A549 (cell line): ENCODE results near the gene CTCF.

ENCODE experiments used
- BHLHE40 ChIP-seq: IDR thresholded peaks from 2 replicates; pipeline ENCODE4 v1.6.1; 2012; ENCODE audit warnings: low read depth, low read length, inconsistent platforms
- CTCF ChIP-seq: fragments of >200 bp; sonication (Bioruptor Twin); formaldehyde crosslinking; IDR thresholded peaks from 3 replicates; pipeline ENCODE4 v1.5.1; 2016
- EP300 ChIP-seq, 2 experiments: fragments of >200 bp; sonication (Bioruptor Twin); formaldehyde crosslinking; IDR thresholded peaks; 2 replicates in 1 of 2; 3 replicates in 1 of 2; pipeline ENCODE4 v1.6.1; 2016 to 2017
- ESRRA ChIP-seq: fragments of 150-350 bp; IDR thresholded peaks from 2 replicates; pipeline ENCODE4 v1.6.1; 2014; ENCODE audit warnings: mild to moderate bottlenecking, low read length, borderline replicate concordance
- MYC ChIP-seq: IDR thresholded peaks from 2 replicates; pipeline ENCODE4 v1.6.1; 2012; ENCODE audit warnings: mild to moderate bottlenecking, inconsistent platforms, low read length, improper control_type of control experiment, borderline replicate concordance
- RAD21 ChIP-seq, 2 experiments: fragments of >200 bp in 1 of 2; sonication (Bioruptor Twin) in 1 of 2; formaldehyde crosslinking in 1 of 2; IDR thresholded peaks in 1 of 2; conservative IDR thresholded peaks in 1 of 2; 2 replicates in 1 of 2; 3 replicates in 1 of 2; pipeline ENCODE4 v1.6.1; 2012 to 2018; ENCODE audit warnings: inconsistent platforms in 1 of 2
- RFX5 ChIP-seq: fragments of 450-650 bp; IDR thresholded peaks from 2 replicates; pipeline ENCODE4 v1.7.1; 2014; ENCODE audit warnings: antibody characterized with exemption, mild to moderate bottlenecking, moderate library complexity

DNA sequence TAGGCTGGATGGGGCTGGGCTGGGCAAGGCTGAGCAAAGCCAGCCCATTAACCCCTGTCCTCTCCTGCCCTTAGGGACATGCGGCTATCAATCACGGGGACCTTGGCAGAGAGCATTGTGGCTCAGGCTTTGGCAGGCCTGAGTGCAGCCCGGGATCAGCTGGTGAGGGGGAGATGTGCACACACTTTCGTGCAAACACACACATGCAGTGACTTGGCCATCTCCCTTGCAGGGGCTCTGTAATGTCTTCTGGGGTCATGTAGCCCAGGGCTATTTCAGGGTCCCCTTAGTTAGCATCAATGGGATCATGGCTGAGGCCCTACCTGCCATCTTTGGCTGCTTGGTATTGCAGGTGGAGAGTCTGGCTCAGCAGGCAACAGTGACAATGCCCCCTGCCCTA, 89.5 kb downstream of the CTCF start:
- TF ChIP-seq MYC (no peak), ESRRA (no peak), CTCF (no peak), BHLHE40 (no peak), RFX5 (no peak), RAD21 (conservative IDR thresholded peaks at IDR 0.05 in 1 of 2, IDR thresholded peaks at IDR 0.05 in 1 of 2) (no peak), EP300 (IDR thresholded peaks at IDR 0.05) (no peak)
